ENCODE results near the gene MARCKSL1.
A peak's percentile ranks its signal among the peaks of the same experiment; 100 is the strongest.
"Not testable (repeated sequence)": the region's sequence is repeated elsewhere in the genome, so short reads cannot be mapped to it uniquely, and the experiment has no call there.

Gene MARCKSL1

GRCh38 chr1:32335790-32336590, at the start of gene MARCKSL1:
Gene MARCKSL1, minus strand, starts transcription at chr1:32336233. Its CDS starts 200 bp downstream, at chr1:32336033.
- DNase-seq: peak; percentile 58

GRCh38 chr1:32380057-32380456, 44.0 kb upstream of the MARCKSL1 start:
- no peak for DNase-seq

GRCh38 chr1:32377541-32378220, 41.6 kb upstream of the MARCKSL1 start:
- DNase-seq: no peak

DNA sequence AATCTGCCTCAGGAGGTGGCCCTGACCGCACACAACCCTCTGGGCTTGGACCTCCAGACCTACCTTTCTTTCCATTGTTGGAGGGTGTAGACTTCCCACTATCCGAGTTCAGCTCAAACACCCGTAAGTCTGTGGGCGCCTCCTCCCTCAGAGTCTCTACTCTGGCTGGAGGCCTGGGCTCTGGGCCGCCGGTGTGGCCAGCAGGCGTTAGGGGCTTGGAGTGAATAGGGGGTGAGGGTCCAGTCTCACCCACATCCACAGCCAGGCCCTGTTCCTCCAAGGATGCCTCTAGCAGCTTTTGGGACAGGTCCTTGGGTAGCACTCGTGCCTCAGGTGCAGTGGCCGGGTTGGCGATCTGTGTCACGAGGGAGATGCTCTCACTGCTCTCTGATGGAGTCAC, 40.2 kb upstream of the MARCKSL1 start:
- DNase-seq: no peak

DNA sequence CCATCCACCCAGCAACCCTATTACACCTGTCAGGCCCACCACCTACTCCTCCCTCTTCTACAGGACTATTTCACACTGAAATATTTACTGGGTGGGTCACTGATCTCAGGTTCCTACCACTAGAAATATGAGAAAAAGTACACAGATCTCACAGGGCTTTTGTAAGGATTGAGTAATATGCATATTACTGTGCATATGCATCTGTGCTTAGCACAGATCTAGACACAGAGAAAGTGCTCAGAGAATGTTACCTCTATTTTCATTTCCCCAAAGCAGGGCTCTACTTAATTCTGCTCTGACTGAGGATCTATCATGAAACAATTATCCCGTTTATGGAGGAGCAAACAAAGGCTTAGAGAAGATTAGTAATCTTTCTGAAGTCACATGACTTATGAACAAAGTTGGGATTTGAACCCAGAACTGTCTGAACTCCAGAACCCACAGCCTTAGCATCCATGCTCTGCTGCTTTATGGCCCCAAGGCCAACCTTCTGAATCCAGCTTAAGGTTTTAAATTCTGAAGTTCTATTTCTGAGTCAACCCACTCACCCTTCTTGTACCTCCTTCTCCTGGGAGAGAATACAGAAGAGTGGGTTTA, 38.1 kb upstream of the MARCKSL1 start:
- no peak for DNase-seq

- no peak for DNase-seq
These were observed 36.2 kb upstream of the MARCKSL1 start for GRCh38 chr1:32372149-32372756.

DNA sequence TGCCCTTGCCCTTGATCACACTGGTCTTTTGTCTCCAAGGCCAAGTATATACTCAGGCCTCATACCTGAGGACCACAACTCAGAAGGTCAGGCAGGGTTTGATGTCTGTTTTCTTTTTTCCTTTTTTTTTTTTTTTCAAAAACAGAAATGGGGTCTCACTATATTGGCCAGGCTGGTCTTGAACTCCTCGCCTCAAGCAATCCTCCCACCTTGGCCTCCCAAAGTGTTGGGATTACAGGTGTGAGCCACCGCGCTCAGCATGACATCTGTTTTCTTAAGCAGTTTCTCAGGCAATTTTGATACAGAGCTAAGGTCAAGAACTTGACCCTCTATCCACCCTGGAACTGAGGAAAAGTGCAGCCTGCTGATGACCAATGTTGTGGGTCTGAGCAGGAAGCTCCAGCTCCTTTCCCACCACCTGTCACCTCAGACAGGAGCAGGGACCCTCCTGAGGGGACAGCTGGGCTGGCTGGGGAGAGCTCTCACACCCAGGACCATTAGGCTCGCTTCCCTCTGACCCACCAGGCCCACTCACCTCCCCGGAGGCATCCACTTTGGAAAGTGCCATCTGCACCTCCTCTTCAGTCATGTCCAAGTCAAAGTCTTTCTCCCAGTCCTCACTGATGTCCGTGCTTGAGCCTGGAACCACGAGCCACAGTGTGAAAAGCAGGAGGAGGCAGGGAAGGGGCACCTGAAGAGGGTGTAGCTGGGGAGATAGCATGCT, 32.0 kb upstream of the MARCKSL1 start:
- DNase-seq: no peak

DNA sequence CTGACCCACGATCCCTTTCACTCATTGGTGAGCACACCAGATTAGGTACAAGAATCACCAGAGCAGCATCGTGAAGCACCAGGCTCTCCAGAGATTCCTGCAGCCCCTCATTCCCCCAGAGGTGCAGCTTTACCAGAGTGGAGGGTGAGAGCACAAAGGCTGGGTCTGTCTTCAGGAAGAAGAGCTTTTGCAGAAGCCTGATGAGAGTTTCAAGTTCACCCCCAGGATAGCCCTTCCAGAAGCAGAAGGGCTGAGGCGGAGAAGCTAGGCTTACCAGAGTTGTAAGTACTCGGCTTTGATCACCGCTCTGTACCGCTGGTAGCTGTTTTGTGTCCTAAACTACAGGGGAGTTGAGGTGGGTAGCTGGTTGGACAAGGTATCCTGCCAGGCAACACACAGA, 29.4 kb upstream of the MARCKSL1 start:
- no peak for DNase-seq

DNA sequence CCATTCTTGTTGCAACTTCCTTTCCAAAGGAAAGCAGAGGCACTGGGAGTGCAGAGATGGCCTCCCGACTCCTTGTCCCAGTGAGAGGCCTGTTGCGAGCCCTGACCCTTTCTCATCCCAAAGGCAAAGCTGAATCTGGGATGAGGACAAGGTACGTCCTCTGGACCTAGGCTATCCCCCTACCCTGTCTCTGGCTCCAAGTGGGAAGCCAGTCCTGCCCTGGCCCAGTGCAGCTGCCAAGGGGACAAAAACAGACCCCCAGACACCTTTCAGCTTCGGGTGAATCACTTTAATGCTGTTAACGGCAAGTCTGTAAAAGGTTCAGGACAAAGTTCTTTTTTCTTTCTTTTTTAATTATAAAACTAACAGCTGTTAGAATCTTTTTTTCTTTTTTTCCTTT, 28.8 kb upstream of the MARCKSL1 start:
- DNase-seq: no peak

DNA sequence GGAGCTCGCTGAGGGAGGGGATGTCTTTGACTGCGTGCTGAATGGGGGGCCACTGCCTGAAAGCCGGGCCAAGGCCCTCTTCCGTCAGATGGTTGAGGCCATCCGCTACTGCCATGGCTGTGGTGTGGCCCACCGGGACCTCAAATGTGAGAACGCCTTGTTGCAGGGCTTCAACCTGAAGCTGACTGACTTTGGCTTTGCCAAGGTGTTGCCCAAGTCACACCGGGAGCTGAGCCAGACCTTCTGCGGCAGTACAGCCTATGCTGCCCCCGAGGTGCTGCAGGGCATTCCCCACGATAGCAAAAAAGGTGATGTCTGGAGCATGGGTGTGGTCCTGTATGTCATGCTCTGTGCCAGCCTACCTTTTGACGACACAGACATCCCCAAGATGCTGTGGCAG, 27.7 kb upstream of the MARCKSL1 start:
- no peak for DNase-seq

DNA sequence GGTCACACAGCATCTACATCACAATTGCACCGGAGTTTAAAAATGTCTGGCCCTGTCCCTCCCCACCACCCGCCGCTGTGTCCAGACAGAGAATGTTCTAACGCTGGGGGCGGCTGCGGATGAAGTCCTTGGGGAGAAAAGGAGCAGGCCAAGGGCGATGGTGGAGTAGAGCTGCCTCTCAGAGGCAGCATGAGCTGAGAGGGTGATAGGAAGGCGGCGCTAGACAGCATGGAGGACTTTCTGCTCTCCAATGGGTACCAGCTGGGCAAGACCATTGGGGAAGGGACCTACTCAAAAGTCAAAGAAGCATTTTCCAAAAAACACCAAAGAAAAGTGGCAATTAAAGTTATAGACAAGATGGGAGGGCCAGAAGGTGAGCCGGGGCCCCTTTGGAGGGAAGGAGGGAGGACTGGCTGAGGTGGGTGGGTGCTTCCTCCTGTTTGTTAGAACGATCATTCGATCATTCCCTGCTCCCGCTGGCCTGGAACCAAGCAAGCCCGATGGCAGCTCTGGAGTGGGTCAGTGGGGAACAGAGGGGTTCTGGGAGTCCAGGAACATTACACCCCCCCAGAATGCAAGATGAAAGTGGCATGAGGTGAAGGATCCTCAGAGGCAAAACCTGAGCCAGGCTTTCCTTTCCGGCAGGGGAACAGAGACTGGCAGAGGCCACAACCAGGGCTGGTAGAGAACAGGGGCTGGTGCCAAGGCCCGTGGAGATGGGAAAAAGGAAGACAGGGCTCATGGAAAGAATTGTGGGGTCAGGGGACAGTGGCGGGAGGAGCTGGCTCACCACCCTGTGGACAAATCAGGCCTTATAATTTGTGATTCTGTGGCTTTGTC, 26.7 kb upstream of the MARCKSL1 start, which contains the start of the genes FAM229A and TSSK3:
Gene FAM229A, minus strand, starts transcription at position 12 of the 840 bp plus-strand sequence. CDS start 394 bp downstream, outside the sequence.
Gene TSSK3, plus strand, starts transcription at position 66 of the 840 bp plus-strand sequence. Its CDS starts 163 bp downstream, at position 229.
- no peak for DNase-seq

GRCh38 chr1:32361674-32362473, 25.8 kb upstream of the MARCKSL1 start:
- DNase-seq: no peak

GRCh38 chr1:32361308-32361673, 25.3 kb upstream of the MARCKSL1 start:
- DNase-seq: no peak

GRCh38 chr1:32358435-32358834, 22.4 kb upstream of the MARCKSL1 start:
- DNase-seq: no peak

GRCh38 chr1:32357614-32358013, 21.6 kb upstream of the MARCKSL1 start:
- no peak for DNase-seq

- DNase-seq: no peak
These were observed 20.4 kb upstream of the MARCKSL1 start for GRCh38 chr1:32356478-32356877.

GRCh38 chr1:32355778-32356177, 19.7 kb upstream of the MARCKSL1 start:
- not testable (repeated sequence) for DNase-seq

GRCh38 chr1:32353886-32354570, 18.0 kb upstream of the MARCKSL1 start:
- DNase-seq: no peak

GRCh38 chr1:32353431-32353830, 17.4 kb upstream of the MARCKSL1 start:
- DNase-seq: no peak

DNA sequence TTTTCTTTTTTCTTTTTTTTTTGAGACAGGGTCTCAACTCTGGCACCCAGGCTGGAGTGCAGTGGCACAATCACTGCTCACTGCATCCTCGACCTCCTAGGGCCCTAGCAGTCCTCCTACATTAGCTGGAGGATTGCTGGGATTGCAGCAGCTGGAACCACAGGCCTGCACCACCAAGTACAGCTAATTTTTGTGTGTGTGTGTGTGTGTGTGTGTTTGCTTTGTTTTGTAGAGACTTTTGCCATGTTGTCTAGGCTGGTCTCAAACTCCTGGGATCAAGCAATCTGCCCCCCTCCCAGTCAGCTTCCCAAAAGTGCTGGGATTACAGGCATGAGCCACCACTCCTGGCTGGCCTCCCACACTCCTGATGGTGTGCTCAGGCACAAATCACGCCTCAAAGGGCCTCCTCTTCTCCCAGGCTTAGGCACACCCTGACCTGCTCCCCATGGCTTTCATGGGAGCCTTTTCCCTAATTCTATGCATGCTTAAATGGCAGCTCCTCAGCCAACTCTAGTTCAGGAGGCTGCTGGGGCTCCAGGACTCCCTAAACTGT, 16.9 kb upstream of the MARCKSL1 start:
- DNase-seq: no peak

Measured in kidney glomerular epithelial cell (primary cell).